GM12878 (cell line): Measurements from ENCODE around the gene KLK6. TPM values are rescaled to one million over a fixed set of nuclear protein-coding genes. Genes with fewer than 3 reads are reported as not detected.

ENCODE experiments used
- ATAC-seq: fragments of 200-7000 bp; cut with Tn5 transposase; 3 replicates; pipeline ENCODE4 v1.9.1; 2020; ENCODE audit warnings: mild to moderate bottlenecking, moderate library complexity
- BruUV-seq: library from RNA; stranded (reverse); fragments of 400-500 nt; replicated peaks from 2 replicates; lab custom pipeline; 2021; lab: Mats Ljungman, UMichigan
- CTCF ChIA-PET: fragments of 300-600 bp; sonication (Branson Sonifier 250); formaldehyde crosslinking; extraction: SDS; loops from one replicate; lab custom pipeline; 2021; ENCODE audit warnings: inconsistent platforms; lab: Yijun Ruan, JAX
- POLR2A ChIA-PET: fragments of 350-600 bp; formaldehyde crosslinking; extraction: SDS; loops from one replicate; lab custom pipeline; 2021; ENCODE audit warnings: inconsistent platforms; lab: Charles Lee
- RAD21 ChIA-PET: fragments of 300-600 bp; sonication (Branson Sonifier 250); formaldehyde crosslinking; loops from one replicate; lab custom pipeline; 2023; ENCODE audit warnings: antibody characterized with exemption; ENCODE audit not compliant: unreplicated experiment; lab: Charles Lee
- SMC1A ChIA-PET: fragments of 300-600 bp; sonication (Branson Sonifier 250); formaldehyde crosslinking; loops from one replicate; lab custom pipeline; 2023; ENCODE audit not compliant: unreplicated experiment, uncharacterized antibody; lab: Charles Lee
- DNase-seq: peaks from one replicate; pipeline ENCODE4 v3.0.0-alpha.2; 2011; ENCODE audit warnings: low read depth, low spot score
- FAIRE-seq: peaks from 3 replicates; lab custom pipeline; 2011; peaks lifted over from hg19 to GRCh38; lab: Jason Lieb, UNC
- H2AFZ ChIP-seq: 2 replicates; pipeline ENCODE4 v1.6.0; 2011; ENCODE audit warnings: low read depth, low read length, control low read depth; ENCODE audit not compliant: control insufficient read depth
- H3K27ac ChIP-seq: 2 replicates; pipeline ENCODE4 v1.5.1; 2011; ENCODE audit warnings: control low read depth; ENCODE audit not compliant: control insufficient read depth, insufficient read depth
- H3K27me3 ChIP-seq, 2 experiments: replicated peaks in 1 of 2; 2 replicates each; pipeline versions ENCODE4 v1.6.0 to v1.6.1; 2011; ENCODE audit warnings: low read length in 1 of 2; ENCODE audit not compliant: control insufficient read depth in 2 of 2, insufficient read depth in 2 of 2
- H3K36me3 ChIP-seq, 2 experiments: 2 replicates each; pipeline ENCODE4 v1.5.1; 2011; ENCODE audit warnings: low read length in 1 of 2; ENCODE audit not compliant: control insufficient read depth in 2 of 2, insufficient read depth in 2 of 2
- H3K4me1 ChIP-seq: 2 replicates; pipeline ENCODE4 v1.6.1; 2011; ENCODE audit warnings: mild to moderate bottlenecking, low read length, moderate library complexity, mixed read lengths; ENCODE audit not compliant: control insufficient read depth, insufficient read depth
- H3K4me2 ChIP-seq: 2 replicates; pipeline ENCODE4 v1.6.0; 2011; ENCODE audit warnings: control low read depth; ENCODE audit not compliant: control insufficient read depth, insufficient read depth
- H3K4me3 ChIP-seq: fragments of 200-600 bp; sonication (generic); 2 replicates; pipeline ENCODE4 v1.5.1; 2016
- H3K79me2 ChIP-seq: 2 replicates; pipeline ENCODE4 v1.6.0; 2011; ENCODE audit warnings: low read length; ENCODE audit not compliant: control insufficient read depth, insufficient read depth
- H3K9ac ChIP-seq: 2 replicates; pipeline ENCODE4 v1.8.0; 2011; ENCODE audit warnings: low read length, control low read depth, mixed read lengths; ENCODE audit not compliant: control insufficient read depth, insufficient read depth
- H3K9me3 ChIP-seq: replicated peaks from 3 replicates; pipeline ENCODE4 v1.5.1; 2011; ENCODE audit warnings: mild to moderate bottlenecking, low read length; ENCODE audit not compliant: control insufficient read depth, insufficient read depth
- H4K20me1 ChIP-seq: 2 replicates; pipeline ENCODE4 v1.6.0; 2011; ENCODE audit not compliant: control insufficient read depth, insufficient read depth
- CREB1 ChIP-seq: IDR thresholded peaks from 2 replicates; pipeline ENCODE4 v1.6.1; 2012; ENCODE audit warnings: low read depth, mild to moderate bottlenecking, inconsistent platforms
- CUX1 ChIP-seq: IDR thresholded peaks from 2 replicates; pipeline ENCODE4 v1.6.1; 2012; ENCODE audit warnings: improper control_type of control experiment, low read depth, low read length; ENCODE audit not compliant: insufficient replicate concordance
- EED ChIP-seq: sonication (generic); IDR thresholded peaks from 2 replicates; pipeline ENCODE4 v1.6.1; 2016; ENCODE audit warnings: antibody characterized with exemption, low read depth
- EZH2 ChIP-seq: IDR thresholded peaks from 2 replicates; pipeline ENCODE4 v1.6.1; 2012; ENCODE audit warnings: low read depth, mild to moderate bottlenecking, control low read depth, inconsistent platforms, low read length, borderline replicate concordance; ENCODE audit not compliant: control insufficient read depth
- IRF3 ChIP-seq: fragments of 450-650 bp; IDR thresholded peaks from 2 replicates; pipeline ENCODE4 v1.6.1; 2014; ENCODE audit warnings: mild to moderate bottlenecking
- JUNB ChIP-seq: IDR thresholded peaks from 2 replicates; pipeline ENCODE4 v1.6.1; 2016; ENCODE audit warnings: antibody characterized with exemption, mild to moderate bottlenecking
- JUND ChIP-seq: IDR thresholded peaks from 2 replicates; pipeline ENCODE4 v1.6.1; 2012; ENCODE audit warnings: low read depth, mild to moderate bottlenecking, low read length, improper control_type of control experiment, moderate library complexity
- KAT2A ChIP-seq: conservative IDR thresholded peaks from 2 replicates; pipeline ENCODE4 v1.6.1; 2011; ENCODE audit warnings: low read depth, low read length; ENCODE audit not compliant: control insufficient read depth
- NFXL1 ChIP-seq: fragments of 450-650 bp; IDR thresholded peaks from 2 replicates; pipeline ENCODE4 v1.6.1; 2017; ENCODE audit warnings: antibody characterized with exemption, mild to moderate bottlenecking, borderline replicate concordance
- NRF1 ChIP-seq: conservative IDR thresholded peaks from 2 replicates; pipeline ENCODE4 v1.6.1; 2011; ENCODE audit warnings: mild to moderate bottlenecking, low read depth, low read length, improper control_type of control experiment
- POLR2AphosphoS2 ChIP-seq: IDR thresholded peaks from 2 replicates; pipeline ENCODE4 v1.6.1; 2011; ENCODE audit warnings: low read depth, mild to moderate bottlenecking, low read length, improper control_type of control experiment, moderate library complexity
- PRDM15 ChIP-seq: fragments of 450-650 bp; formaldehyde crosslinking; IDR thresholded peaks from 2 replicates; pipeline ENCODE4 v1.4.0; 2020; ENCODE audit warnings: mild to moderate bottlenecking, moderate library complexity
- RAD21 ChIP-seq: IDR thresholded peaks from 2 replicates; pipeline ENCODE4 v1.6.1; 2011; ENCODE audit warnings: mild to moderate bottlenecking, low read depth, low read length, moderate library complexity; ENCODE audit not compliant: insufficient read depth
- RBBP5 ChIP-seq: fragments of 200-600 bp; sonication (generic); conservative IDR thresholded peaks from 2 replicates; pipeline ENCODE4 v1.6.1; 2016
- SMAD5 ChIP-seq: IDR thresholded peaks from 2 replicates; pipeline ENCODE4 v1.6.1; 2016; ENCODE audit warnings: antibody characterized with exemption, low read depth
- SMARCA5 ChIP-seq: fragments of 450-650 bp; IDR thresholded peaks from 2 replicates; pipeline ENCODE4 v1.6.1; 2017; ENCODE audit warnings: mild to moderate bottlenecking
- WGBS: methylation state at CpG from one replicate; pipeline ENCODE4 v1.1.6; 2016; ENCODE audit warnings: low lambda C conversion rate; ENCODE audit not compliant: insufficient replicate concordance, insufficient coverage; ENCODE audit errors: missing lambda C conversion rate; 5-methylcytosine and 5-hydroxymethylcytosine counted together
- in situ Hi-C: fragments of 300-500 bp; cut with MboI; formaldehyde crosslinking; loops from 9 replicates; pipeline ENCODE4 v1.14.3; 2018; ENCODE audit warnings: mixed read lengths
- intact Hi-C: fragments of 100-400 bp; cut with micrococcal nuclease; formaldehyde crosslinking; loops from one replicate; pipeline ENCODE4 v1.14.2; 2022; ENCODE audit not compliant: unreplicated experiment
- polyA plus RNA-seq, 11 experiments: library from polyadenylated mRNA; depleted of rRNA in 4 of 11; unstranded in 6 of 11; stranded (reverse) in 5 of 11; fragments of >200 nt; fragmentation: Nextera tagmentation in 4 of 11; fragmentation: Illumina TruSeq in 1 of 11; extraction: Ambion mirVana in 4 of 11; extraction: Trizol in 1 of 11; gene quantifications; 1 replicate in 1 of 11; 2 replicates in 10 of 11; pipeline versions ENCODE4 v1.2.1 to v1.2.3, GENCODE V29; 2011 to 2016; ENCODE audit warnings: inconsistent platforms in 2 of 11, missing spikeins in 2 of 11, low read depth in 1 of 11
- total RNA-seq, 4 experiments: library from RNA; depleted of rRNA in 3 of 4; stranded (reverse); fragments of >200 nt in 3 of 4; fragmentation: Illumina TruSeq in 1 of 4; extraction: Trizol in 1 of 4; gene quantifications; 2 replicates each; pipeline versions ENCODE4 v1.2.1 to v1.2.3, GENCODE V29; 2013 to 2021

KLK6 gene
- total and polyA plus RNA-seq, 10 of the 15 experiments (the other 5 are each of a cell fraction or from before 2014, with no cell fraction given): not detected

- no peak for FAIRE-seq
- no peaks in the 10 kb centered on the region for H3K9me3 ChIP-seq
- DNase-seq: no peak
- POLR2A ChIA-PET: interaction anchor here (0.6 kb wide), 1 partner anchor 14 kb away, joined by 6 read pairs; no protein-coding TSS in a partner anchor
- CTCF ChIA-PET: no interaction called here
- H3K4me1 ChIP-seq: no peaks in the 10 kb centered on the region
- H3K4me3 ChIP-seq: no peak overlapping the region
- no peak overlapping the region for H3K27ac ChIP-seq
- H2AFZ ChIP-seq: no peak overlapping the region
- H3K79me2 ChIP-seq: no peaks in the 10 kb centered on the region
- no peaks in the 10 kb centered on the region for H3K27me3 ChIP-seq
- BruUV-seq: no TSS peak
- no peak overlapping the region for H3K4me2 ChIP-seq
- WGBS: 90% methylated on average over 3 of the region's 3 CpGs
- SMC1A ChIA-PET: no interaction called here
- H3K9ac ChIP-seq: no peak overlapping the region
- in situ Hi-C loops: no loop called here
- ATAC-seq: no peak
- RAD21 ChIA-PET: no interaction called here
- H3K36me3 ChIP-seq: no peaks in the 10 kb centered on the region
- intact Hi-C loops: no loop called here
- H4K20me1 ChIP-seq: no peaks in the 10 kb centered on the region
- no peak for TF ChIP-seq NRF1
- no peak for TF ChIP-seq JUND
- no peak for TF ChIP-seq PRDM15 (CRISPR knock-in tag)
- no peak for TF ChIP-seq SMAD5
- no peak for TF ChIP-seq KAT2A
- TF ChIP-seq CREB1: no peak
- TF ChIP-seq IRF3: no peak
- no peak for TF ChIP-seq EZH2
- TF ChIP-seq CUX1: no peak
- no peak for TF ChIP-seq RBBP5
- no peak for TF ChIP-seq SMARCA5
- TF ChIP-seq JUNB: no peak
- no peak for TF ChIP-seq POLR2AphosphoS2
- TF ChIP-seq EED: no peak
- no peak for TF ChIP-seq RAD21
- TF ChIP-seq NFXL1: no peak
Observed at GRCh38 chr19:51007488-51007887, 38.1 kb upstream of the KLK6 start.
